OCI-LY3 (cell line): Measurements from ENCODE around the gene TANC1.

Experiments
- CTCF ChIP-seq: fragments of 200-600, 300-600 bp; sonication (generic); IDR thresholded peaks from 2 replicates; pipeline ENCODE4 v1.5.1; 2014; ENCODE audit warnings: antibody characterized with exemption, low read length, low read depth
- EZH2phosphoT487 ChIP-seq: fragments of 200-600 bp; shearing (Covaris generic); IDR thresholded peaks from 2 replicates; pipeline ENCODE4 v1.6.1; 2018; ENCODE audit warnings: antibody characterized with exemption, mixed run types, low read depth

- TF ChIP-seq CTCF (no peak), EZH2phosphoT487 (no peak)
Observed at GRCh38 chr2:158928515-158928914, 39.9 kb upstream of the TANC1 start.
